ENCODE measurements around the gene HMGN3. TPM values are rescaled to one million over a fixed set of nuclear protein-coding genes. Genes with fewer than 3 reads are reported as not detected.

Gene HMGN3
- total and polyA plus RNA-seq, 4 donors, result 78.4 to 351 (median 188) TPM

DNA sequence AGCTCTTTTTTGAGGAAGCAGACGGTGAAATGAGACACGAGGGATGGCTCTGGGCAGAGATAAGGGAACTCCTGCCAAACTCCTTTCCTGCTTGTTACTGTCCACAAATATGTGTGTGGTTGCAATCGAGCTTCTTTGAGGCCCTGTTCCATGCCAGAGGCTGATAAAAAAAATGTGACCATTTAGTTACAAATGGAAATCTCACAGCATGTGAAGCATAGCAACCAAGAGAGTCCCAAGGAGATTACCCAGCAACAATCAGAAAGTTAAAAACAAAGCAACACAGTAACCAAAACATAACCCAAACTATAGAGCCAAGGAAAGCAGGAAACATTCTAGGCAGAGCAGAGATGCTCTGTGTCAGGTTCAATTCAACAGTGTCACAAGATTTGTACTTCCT lies 35.4 kb upstream of the HMGN3 start:
- DNase-seq, result peak in 2 of 3 donors; percentile 49 to 71

GRCh38 chr6:79267128-79267527 lies 32.6 kb upstream of the HMGN3 start:
- ATAC-seq (ENCODE audit: insufficient read depth, low FRiP score) (no peak), DNase-seq (no peak)
- Histone ChIP-seq H3K4me3 (no peak overlapping the region), H3K4me1 (ENCODE audit: control insufficient read depth in 5 of 5, insufficient read depth in 5 of 5, low read length in 5 of 5) (peaks cover 0 to 9% (median 0%) of the 10 kb centered on the region in 5 donors), H3K27ac (ENCODE audit: low read depth in 1 of 2, low read length in 1 of 2) (no peak overlapping the region), H3K9ac (ENCODE audit: insufficient read depth in 1 of 2, low read length in 2 of 2) (no peak overlapping the region), H3K27me3 (ENCODE audit: control insufficient read depth in 3 of 3, insufficient read depth in 3 of 3, low read length in 2 of 3) (no peaks in the 10 kb centered on the region), H3K9me3 (ENCODE audit: control insufficient read depth in 4 of 4, insufficient read depth in 3 of 4, low read length in 3 of 4) (peaks cover 0 to 3% (median 0%) of the 10 kb centered on the region in 4 donors), H3K36me3 (ENCODE audit: control insufficient read depth in 4 of 4, insufficient read depth in 4 of 4, low read length in 4 of 4) (no peaks in the 10 kb centered on the region)
- TF ChIP-seq, protein P1, sequence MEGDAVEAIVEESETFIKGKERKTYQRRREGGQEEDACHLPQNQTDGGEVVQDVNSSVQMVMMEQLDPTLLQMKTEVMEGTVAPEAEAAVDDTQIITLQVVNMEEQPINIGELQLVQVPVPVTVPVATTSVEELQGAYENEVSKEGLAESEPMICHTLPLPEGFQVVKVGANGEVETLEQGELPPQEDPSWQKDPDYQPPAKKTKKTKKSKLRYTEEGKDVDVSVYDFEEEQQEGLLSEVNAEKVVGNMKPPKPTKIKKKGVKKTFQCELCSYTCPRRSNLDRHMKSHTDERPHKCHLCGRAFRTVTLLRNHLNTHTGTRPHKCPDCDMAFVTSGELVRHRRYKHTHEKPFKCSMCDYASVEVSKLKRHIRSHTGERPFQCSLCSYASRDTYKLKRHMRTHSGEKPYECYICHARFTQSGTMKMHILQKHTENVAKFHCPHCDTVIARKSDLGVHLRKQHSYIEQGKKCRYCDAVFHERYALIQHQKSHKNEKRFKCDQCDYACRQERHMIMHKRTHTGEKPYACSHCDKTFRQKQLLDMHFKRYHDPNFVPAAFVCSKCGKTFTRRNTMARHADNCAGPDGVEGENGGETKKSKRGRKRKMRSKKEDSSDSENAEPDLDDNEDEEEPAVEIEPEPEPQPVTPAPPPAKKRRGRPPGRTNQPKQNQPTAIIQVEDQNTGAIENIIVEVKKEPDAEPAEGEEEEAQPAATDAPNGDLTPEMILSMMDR (IDR thresholded peaks at IDR 0.05; ENCODE audit: control extremely low read depth, extremely low read depth), result no peak
- WGBS, 2 donors, result 92 to 97% methylated on average over 1 of the region's 1 CpG

More for the DNA sequence above, 35.4 kb upstream of the HMGN3 start:
- Histone ChIP-seq H3K27me3 (ENCODE audit: control insufficient read depth in 3 of 3, insufficient read depth in 3 of 3, low read length in 2 of 3) (no peaks in the 10 kb centered on the region), H3K4me3 (no peak overlapping the region), H3K9ac (ENCODE audit: insufficient read depth in 1 of 2, low read length in 2 of 2) (no peak overlapping the region), H3K4me1 (ENCODE audit: control insufficient read depth in 5 of 5, insufficient read depth in 5 of 5, low read length in 5 of 5) (peaks cover 0 to 9% (median 0%) of the 10 kb centered on the region in 5 donors), H3K27ac (ENCODE audit: low read depth in 1 of 2, low read length in 1 of 2) (no peak overlapping the region), H3K36me3 (ENCODE audit: control insufficient read depth in 4 of 4, insufficient read depth in 4 of 4, low read length in 4 of 4) (no peaks in the 10 kb centered on the region), H3K9me3 (ENCODE audit: control insufficient read depth in 4 of 4, insufficient read depth in 3 of 4, low read length in 3 of 4) (peaks cover 0 to 3% (median 0%) of the 10 kb centered on the region in 4 donors)
- ATAC-seq (ENCODE audit: insufficient read depth, low FRiP score), result peak; percentile 58
- TF ChIP-seq, protein P1 (IDR thresholded peaks at IDR 0.05; ENCODE audit: control extremely low read depth, extremely low read depth), result no peak
- WGBS, 2 donors, result 5 to 13% methylated on average over 3 of the region's 3 CpGs

GRCh38 chr6:79266051-79266450 lies 31.6 kb upstream of the HMGN3 start:
- TF ChIP-seq, protein P1 (IDR thresholded peaks at IDR 0.05; ENCODE audit: control extremely low read depth, extremely low read depth), result no peak
- H3K9ac ChIP-seq (ENCODE audit: insufficient read depth in 1 of 2, low read length in 2 of 2), result no peak overlapping the region
- no peak for DNase-seq
- H3K27ac ChIP-seq (ENCODE audit: low read depth in 1 of 2, low read length in 1 of 2), result no peak overlapping the region
- H3K27me3 ChIP-seq (ENCODE audit: control insufficient read depth in 3 of 3, insufficient read depth in 3 of 3, low read length in 2 of 3), result no peaks in the 10 kb centered on the region
- H3K4me1 ChIP-seq (ENCODE audit: control insufficient read depth in 5 of 5, insufficient read depth in 5 of 5, low read length in 5 of 5), result peaks cover 0 to 8% (median 0%) of the 10 kb centered on the region in 5 donors
- H3K4me3 ChIP-seq, result no peak overlapping the region
- ATAC-seq (ENCODE audit: insufficient read depth, low FRiP score), result no peak
- peaks cover 0 to 3% (median 1%) of the 10 kb centered on the region in 4 donors for H3K9me3 ChIP-seq (ENCODE audit: control insufficient read depth in 4 of 4, insufficient read depth in 3 of 4, low read length in 3 of 4)
- H3K36me3 ChIP-seq (ENCODE audit: control insufficient read depth in 4 of 4, insufficient read depth in 4 of 4, low read length in 4 of 4), result no peaks in the 10 kb centered on the region

DNA sequence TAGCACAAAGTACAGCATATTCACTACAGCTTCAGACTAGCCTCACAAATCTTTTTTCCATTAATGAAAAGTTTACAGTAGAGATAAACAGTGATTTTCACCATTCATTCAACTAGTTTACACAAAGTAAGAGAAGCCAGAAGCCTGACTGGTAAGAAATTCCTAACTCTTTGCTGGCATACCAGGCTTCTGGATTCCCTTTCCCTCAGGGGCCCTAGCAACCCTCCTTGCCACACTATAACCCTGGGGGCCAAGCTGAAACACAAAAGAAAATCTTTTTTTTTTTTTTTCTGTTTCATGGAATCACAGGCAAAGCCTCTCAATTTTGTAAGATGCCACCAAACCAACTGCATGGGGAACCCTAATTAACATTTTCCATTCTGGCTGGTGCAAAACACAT lies 28.9 kb upstream of the HMGN3 start:
- Histone ChIP-seq H3K27me3 (ENCODE audit: control insufficient read depth in 3 of 3, insufficient read depth in 3 of 3, low read length in 2 of 3) (no peaks in the 10 kb centered on the region), H3K4me3 (no peak overlapping the region), H3K9me3 (ENCODE audit: control insufficient read depth in 4 of 4, insufficient read depth in 3 of 4, low read length in 3 of 4) (peaks cover 0 to 9% (median 5%) of the 10 kb centered on the region in 4 donors), H3K4me1 (ENCODE audit: control insufficient read depth in 5 of 5, insufficient read depth in 5 of 5, low read length in 5 of 5) (no peaks in the 10 kb centered on the region), H3K36me3 (ENCODE audit: control insufficient read depth in 4 of 4, insufficient read depth in 4 of 4, low read length in 4 of 4) (no peaks in the 10 kb centered on the region), H3K9ac (ENCODE audit: insufficient read depth in 1 of 2, low read length in 2 of 2) (no peak overlapping the region), H3K27ac (ENCODE audit: low read depth in 1 of 2, low read length in 1 of 2) (no peak overlapping the region)
- no peak for DNase-seq
- no peak for ATAC-seq (ENCODE audit: insufficient read depth, low FRiP score)
- TF ChIP-seq, protein P1 (IDR thresholded peaks at IDR 0.05; ENCODE audit: control extremely low read depth, extremely low read depth), result no peak

Data from lung (tissue), 12 donors.